ENCODE measurements around the gene SPSB3.

Gene SPSB3

DNA sequence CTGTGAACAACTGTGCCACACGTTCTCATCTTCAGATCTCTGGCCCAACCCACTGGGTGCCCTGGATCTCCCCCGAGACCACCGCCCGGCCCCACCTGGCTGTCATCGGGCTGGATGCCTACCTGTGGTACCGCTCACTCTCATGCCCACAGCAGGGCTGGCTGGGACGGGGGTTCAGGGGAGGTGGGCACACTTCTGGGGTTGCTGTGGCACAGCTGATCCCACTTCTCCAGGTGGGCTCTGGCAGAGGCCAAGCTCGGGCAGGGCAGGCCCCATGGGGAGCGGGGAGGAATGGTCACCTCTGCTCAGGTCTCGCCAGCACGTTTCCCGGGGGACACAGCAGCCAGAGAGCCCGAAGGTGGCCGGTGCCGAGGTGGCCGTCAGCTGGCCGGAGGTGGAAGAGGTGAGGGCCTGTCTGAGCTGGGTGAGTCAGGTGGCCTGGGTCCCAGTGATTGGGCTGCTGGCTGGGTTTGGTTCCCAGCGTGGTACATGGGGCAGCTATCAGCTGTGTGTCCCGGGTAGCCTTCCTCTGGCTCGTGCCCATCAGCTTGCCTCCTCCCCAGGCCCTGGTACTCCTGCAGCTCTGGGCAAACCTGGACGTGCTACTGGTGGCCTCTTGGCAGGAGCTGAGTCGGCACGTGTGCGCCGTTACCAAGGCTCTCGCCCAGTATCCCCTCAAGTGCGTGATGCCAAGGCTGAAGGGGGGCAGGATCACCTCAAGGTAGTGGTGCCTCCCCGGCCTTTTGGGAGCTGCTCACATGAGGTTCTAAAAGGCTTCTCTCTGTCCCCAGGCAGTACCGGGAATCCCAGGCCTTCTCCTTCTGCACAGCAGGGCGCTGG is 7.1 kb downstream of the SPSB3 start:
- DNase-seq (ENCODE audit: low read depth), result no peak

DNA sequence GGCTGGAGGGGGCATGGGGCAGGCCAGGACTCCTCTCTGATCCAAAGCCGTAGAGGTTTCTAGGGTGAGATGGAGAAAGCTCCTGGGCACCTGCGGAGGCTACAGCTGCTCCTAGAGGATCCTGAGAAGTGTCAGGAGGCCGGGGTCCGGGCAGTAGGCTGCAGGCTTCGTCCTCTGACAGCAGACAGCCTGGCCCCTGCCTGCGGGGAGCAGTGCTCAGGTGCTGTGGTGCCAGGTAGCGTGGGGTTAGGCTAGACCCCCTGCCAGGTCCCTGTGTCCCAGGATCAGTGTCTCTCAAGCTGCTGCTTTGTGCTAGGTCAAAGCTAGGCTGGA is 8.0 kb downstream of the SPSB3 start:
- DNase-seq (ENCODE audit: low read depth), result no peak

DNA sequence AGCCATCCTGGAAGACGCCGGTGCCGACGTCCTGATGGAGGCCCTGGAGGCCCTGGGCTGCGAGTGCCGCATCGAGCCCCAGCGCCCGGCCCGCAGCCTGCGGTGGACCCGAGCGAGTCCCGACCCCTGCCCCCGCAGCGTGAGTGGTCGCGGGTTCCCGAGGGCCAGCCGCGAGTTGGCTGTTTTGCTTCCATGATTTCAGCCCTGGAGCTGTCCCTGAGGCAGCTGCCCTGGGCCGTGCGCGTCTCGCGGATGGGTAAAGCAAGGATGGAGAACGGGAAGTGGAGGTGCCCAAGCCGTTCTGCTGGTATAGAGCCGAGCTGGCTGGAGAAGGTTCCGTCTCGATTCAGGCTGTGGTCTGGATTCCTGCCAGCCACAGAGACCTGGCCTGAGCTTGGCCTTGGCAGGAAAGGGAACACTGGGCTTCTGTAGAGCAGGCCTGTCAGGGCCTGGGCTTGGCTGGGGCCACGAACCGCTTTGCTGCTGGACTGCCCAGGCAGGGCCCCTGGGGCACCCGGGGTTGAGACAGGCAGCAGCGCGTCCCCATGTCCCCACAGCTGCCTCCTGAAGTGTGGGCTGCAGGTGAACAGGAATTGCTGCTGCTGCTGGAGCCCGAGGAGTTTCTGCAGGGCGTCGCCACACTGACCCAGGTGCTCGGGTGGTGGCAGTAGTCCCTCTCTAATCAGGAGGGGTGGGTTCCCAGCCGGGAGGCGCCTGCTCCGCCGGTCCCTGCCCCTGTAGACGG is 8.5 kb downstream of the SPSB3 start:
- DNase-seq (ENCODE audit: low read depth), result no peak

DNA sequence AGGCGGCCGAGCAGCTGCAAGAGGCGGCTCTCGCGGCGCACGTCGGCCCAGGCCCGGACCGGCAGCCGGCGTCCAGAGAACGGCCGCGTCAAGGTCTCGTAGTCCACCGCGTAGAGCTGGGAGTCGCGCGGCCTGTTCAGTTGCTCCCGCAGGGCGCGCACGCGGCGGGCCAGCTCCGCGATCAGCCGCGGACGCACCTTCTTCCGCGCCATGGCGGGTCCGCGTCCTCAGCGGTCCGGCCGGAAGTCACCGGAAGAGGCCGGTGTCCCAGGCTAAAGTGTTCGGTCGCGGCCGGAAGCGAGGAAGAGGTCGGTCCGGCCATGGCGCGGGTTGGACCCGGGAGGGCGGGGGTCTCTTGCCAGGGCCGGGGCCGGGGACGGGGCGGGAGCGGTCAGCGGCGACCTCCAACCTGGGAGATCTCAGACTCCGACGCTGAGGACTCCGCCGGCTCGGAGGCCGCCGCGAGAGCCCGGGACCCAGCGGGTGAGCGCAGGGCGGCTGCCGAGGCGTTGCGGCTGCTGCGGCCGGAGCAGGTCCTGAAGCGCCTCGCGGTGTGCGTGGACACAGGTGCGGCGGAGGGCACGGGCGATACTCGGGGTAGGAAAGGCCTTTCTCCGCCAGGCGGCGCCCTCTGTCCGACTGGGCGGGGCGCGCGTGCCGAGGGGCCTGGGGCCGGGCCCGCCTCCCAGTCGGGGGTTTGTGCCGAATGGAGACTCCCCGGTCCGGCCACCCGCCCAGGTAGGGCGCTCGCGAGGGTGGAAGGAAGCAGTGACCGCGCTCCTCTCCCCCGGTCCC is 9.3 kb downstream of the SPSB3 start, which contains the start of gene MRPS34:
Gene MRPS34, minus strand, starts transcription at position 227 of the 795 bp plus-strand sequence. Its CDS starts 15 bp downstream, at position 212.
- peak; percentile 68 for DNase-seq (ENCODE audit: low read depth)

DNA sequence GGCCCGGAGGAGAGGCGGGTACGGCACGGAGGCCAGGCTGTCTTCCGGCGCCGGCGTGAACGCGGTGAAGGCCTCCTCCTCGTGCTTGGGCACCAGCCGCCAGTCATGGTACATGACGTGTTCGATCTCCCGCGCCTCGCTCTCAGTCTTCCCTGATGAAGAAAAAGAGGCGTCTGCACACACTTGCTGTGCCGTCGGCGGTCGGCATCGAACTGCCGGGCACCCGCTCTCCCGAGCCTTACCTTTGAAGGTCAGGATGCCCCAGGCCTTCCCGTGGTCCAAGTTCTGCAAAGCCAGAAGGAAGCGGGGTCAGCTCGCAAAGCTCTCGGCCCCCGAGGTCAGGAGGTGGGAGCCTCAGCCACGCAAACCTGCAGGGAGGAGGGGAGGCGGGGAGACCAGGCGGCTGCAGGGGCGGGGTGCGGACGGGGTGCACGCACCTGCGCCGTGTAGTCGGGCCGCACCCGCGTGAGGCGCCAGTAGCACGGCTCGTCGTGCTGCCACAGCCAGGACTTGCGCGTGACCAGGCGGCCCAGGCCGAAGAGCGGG is 9.9 kb downstream of the SPSB3 start, which contains the start of gene EME2:
Gene EME2, plus strand, starts transcription at position 449 of the 546 bp plus-strand sequence. CDS start 418 bp downstream, outside the sequence.
- peak; percentile 34 for DNase-seq (ENCODE audit: low read depth)

DNA sequence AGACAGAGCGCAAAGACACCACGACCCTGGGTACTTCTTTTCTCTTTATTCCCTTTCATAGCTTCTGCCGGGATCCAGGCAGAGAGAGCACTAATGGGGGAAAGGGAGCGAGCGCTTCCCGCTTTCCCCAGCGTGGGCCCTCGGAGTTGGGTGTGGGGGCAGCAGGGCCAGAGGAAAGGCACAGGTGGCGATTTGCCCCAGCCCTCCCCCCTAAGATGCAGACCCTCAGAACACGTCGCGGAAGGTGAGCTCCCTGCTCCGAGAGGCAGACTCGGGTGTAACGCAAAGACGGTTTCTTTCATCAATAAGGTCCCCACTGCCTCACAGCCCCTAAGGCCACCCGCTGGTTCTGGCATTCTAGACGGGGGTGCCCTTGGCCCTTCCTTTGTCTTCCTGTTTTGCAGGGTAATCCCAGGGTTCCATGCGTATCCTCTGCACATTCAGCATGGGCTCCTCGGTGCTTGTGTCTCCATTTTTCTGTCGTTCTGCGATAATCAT is 10.5 kb downstream of the SPSB3 start:
- no peak for DNase-seq (ENCODE audit: low read depth)

DNA sequence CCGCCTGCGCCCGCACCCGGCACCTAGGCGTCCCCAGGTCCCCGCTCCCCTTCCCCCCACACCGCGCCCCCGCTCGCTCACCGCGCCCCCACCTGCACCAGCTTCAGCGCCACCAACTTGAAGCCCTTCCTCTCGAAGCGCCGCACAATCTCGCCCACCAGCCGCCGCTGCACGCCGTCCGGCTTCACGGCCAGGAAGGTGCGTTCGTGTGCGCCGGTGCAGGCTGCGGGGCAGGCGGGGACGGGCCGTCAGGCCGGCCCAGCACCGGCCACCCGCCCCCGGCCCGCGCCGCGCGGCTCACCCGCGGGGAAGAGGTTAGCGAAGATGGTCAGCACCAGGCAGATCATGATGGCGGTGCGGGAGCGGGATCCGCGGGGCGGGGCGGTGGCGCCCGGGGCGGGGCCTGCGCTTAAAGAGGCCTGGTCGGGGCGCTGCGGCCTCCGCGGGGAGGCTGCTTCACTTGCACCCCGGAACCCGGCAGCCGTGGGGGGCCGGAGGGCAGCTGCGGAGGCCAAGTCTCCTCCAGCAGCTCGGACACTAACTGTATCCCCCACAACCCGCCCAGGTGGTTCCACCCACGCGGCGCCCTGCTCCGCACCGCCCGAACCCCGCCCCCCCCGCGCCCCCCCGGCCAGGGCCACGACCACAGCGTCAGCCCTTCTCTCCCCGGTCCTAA is 11.0 kb downstream of the SPSB3 start, which contains the start of gene NME3:
Gene NME3, minus strand, starts transcription at position 356 of the 676 bp plus-strand sequence. Its CDS starts 9 bp downstream, at position 347.
- DNase-seq (ENCODE audit: low read depth), result peak; percentile 69

DNA sequence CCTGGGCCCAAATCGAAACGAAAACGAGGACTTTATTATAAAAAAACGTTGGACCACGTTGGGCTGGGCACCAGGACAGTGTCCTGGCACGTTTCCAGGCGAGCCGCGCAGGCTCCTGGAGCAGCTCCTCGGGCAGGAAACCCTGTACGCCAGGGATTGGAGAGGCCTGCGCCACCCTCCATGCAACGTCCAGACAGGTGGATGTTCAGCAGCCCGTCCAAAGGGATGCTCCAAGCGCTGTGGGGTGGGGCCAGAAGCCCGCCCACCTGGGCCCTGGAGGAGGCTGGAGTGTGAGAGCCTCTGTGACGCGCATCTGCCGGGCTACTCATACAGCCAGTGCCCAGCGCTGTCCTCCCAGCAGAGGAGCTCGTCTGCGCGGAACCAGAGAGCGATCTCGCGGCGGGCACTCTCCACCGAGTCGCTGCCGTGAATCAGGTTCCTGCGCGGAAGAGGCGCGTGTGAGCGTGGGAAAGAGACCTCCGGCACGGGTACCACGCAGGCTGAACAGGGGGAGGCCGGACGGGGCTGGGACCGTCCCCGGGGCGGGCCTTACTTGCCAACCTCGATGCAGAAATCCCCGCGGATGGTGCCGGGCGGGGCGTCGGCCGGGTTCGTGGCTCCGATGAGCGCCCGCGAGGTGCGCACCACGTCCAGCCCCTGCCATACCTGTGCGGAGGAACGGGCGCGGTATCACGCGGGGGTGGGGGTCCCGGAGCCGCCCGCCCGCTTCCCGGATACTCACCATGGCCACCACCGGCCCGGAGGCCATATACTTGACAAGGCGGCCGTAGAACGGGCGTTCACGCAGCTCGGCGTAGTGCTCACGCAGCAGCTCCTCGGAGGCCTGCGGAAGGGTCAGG is 11.8 kb downstream of the SPSB3 start:
- peak; percentile 49 for DNase-seq (ENCODE audit: low read depth)

DNA sequence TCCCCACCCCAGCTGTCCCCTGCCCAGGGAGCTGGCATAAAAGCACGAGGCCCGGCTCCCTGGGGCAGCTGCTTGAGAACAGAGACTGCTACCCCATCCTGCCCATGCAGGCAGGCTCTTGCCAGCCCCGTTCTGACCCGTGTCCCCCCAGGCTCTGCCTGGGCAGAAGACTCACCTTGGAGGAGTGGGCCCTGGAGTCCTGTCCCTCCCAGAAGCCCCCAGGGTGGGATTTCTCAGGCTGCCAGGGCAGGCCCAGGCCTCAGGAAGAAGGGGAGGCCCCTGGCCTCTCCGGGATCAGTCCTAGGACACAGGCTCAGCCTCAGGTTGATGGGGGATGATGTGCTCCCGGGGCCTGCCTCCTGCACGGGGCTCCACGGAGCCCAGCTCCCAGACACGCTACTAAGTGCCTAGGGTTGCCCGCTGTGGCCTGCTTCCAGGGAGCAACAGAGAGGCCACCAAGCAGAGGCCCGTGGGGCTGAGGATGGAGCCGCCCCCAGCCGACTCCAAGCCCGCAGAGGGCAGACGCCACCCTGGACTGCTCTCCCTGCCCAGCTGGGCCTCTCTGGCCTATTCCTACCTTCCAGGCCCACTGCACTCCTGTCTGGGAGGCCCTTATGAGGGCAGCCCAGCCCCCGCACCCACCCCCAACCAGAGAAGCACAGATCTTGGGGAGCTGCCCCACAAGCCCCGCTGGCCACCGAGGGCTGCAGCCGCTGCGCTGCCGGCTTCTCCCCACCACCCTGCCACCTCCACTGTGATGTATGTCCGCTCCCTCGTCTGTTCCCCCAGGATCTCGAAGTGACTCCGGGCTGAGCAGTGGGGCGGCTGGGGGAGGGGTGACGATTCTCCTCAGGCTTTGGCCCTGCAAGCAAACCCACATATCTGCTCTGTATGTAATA is 12.7 kb downstream of the SPSB3 start:
- no peak for DNase-seq (ENCODE audit: low read depth)

DNA sequence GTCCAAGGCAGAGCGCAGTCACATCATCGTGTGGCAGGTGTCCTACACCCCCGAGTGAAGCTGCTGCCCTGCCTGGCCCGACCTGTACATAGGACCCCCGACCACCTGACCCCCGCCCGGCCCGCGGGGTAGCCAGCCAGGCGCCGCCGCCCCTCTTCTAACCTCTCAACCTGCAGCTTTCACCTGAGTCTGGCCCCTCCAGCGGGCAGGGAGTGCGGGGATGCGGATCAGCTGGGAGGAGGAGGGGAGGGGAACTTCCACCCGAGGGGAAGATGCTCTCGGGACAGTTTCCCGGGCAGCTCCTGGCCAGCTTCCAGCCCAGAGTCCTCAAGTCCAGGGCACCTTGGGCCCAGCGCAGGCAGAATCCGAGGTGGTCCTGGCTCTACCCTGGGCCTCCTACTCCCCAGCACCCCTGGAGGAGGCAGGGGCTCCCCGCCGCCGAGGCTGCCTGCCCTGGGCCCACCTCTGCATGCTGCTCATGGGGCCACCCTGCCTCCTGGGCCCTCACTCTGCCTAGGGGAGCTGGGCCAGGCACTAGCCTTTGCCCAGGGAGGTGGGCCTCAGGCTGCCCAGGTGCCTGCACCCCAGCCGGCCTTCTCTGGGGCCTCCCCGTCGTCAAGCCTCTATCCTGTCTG is 13.5 kb downstream of the SPSB3 start:
- no peak for DNase-seq (ENCODE audit: low read depth)

DNA sequence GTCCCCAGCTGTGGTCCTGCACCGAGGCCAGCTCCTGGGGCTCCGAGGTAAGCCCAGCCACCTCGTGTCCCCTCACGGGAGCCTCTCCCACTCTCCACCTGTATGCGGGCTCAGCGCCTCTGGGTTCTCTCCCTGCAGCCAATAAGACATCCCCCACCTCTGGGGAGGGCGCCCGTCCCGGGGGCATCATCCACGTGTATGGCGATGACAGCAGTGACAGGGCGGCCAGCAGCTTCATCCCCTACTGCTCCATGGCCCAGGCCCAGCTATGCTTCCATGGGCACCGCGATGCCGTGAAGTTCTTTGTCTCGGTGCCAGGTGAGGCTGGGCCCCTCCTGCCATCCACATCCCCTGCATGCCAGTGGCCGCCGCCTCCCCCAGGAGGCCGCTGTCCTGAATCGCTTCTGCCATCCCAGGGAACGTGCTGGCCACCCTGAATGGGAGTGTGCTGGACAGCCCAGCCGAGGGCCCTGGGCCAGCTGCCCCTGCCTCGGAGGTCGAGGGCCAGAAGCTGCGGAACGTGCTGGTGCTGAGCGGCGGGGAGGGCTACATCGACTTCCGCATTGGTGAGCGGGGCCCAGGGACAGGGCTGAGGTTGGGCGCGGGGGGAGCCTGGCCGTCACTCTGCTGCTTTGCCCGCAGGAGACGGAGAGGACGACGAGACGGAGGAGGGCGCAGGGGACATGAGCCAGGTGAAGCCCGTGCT is 14.2 kb downstream of the SPSB3 start:
- DNase-seq (ENCODE audit: low read depth), result no peak

DNA sequence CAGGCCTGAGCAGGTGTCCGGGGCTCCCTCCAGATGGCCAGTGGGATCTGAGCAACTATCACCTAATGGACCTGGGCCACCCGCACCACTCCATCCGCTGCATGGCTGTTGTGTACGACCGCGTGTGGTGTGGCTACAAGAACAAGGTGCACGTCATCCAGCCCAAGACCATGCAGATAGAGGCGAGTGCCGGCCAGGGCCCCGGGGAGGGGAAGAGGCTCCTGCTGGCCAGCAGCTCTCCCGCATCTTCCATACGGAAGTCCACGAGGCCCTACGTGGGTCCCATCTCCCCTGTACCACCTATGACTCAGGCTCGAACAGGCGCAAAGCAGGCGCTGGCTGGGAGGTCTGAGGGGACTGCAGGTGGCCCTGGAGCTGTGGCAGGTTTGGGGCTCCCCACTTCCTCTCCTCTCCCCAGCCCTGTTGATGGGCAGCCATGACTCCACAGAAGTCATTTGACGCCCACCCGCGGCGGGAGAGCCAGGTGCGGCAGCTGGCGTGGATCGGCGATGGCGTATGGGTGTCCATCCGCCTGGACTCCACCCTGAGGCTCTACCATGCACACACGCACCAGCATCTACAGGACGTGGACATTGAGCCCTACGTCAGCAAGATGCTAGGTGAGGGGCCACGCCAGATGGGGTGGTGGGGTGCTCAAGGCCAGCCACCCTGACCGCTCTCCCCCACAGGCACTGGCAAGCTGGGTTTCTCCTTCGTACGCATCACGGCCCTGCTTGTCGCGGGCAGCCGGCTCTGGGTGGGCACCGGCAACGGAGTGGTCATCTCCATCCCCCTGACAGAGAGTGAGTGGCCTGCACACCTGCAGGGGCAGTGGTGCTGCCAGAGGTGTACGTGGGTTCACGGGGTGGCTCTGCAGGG is 15.0 kb downstream of the SPSB3 start:
- no peak for DNase-seq (ENCODE audit: low read depth)

DNA sequence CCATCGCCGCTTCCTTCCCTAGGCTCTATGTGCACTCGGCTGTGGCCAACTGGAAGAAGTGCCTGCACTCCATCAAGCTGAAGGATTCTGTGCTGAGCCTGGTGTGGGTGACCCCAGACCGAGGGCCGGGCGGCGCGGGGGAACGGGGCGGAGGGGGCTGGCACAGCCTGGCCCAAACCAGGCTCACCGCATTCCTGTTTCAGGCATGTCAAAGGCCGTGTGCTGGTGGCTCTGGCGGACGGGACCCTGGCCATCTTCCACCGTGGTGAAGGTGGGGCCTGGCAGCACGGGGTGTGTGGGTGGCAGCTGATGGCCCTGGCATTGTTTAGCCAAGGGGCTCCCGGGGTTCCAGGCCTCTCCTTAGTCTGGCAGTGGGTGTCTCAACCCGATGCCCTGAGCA is 15.7 kb downstream of the SPSB3 start:
- DNase-seq (ENCODE audit: low read depth), result no peak

DNA sequence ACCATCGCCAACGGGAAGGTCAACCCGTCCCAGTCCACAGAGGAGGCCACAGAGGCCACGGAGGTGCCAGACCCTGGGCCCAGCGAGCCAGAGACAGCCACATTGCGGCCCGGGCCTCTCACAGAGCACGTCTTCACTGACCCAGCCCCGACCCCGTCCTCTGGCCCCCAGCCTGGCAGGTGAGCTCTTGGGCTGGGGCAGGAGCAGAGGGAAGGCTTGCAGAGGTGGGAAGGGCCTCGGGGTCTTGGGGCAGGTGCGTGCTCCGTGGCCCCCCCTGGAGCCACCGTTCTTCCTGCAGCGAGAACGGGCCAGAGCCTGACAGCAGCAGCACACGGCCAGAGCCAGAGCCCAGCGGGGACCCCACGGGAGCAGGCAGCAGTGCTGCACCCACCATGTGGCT is 16.1 kb downstream of the SPSB3 start:
- DNase-seq (ENCODE audit: low read depth), result no peak

DNA sequence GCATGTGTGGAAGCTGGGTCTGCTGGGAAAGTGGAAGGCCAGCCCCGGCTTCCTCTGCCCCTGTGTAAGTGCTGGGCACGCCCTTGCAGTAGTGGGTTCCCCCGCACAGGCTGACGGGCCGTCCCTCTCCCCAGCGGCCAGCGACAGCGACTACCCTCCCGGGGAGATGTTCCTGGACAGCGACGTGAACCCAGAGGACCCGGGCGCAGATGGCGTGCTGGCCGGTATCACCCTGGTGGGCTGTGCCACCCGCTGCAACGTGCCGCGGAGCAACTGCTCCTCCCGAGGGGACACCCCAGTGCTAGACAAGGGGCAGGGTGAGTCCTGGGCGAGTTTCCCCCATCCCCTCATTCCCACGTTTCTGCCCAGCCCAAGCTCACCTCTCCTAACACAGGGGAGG is 16.5 kb downstream of the SPSB3 start:
- no peak for DNase-seq (ENCODE audit: low read depth)

DNA sequence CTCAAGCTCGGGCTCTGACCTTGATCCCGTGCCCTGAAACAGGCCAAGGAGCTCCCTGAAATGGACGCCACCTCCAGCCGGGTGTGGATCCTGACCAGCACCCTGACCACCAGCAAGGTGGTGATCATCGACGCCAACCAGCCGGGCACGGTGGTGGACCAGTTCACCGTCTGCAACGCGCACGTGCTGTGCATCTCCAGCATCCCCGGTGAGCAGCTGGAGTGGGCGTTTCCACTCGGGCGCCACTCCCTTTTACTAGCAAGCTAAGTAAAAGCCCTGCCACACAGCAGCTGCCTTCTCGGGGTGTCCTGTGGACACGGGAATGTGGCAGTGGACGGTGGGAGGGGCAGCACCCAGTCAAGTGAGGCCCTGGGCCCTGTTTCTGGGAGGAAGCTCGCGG is 17.4 kb downstream of the SPSB3 start:
- DNase-seq (ENCODE audit: low read depth), result no peak

All from stimulated activated CD8-positive, alpha-beta memory T cell treated with anti-CD3 and anti-CD28 coated beads, Interleukin-4, amount 100 ng/mL, for 24 hours (primary cell).